ENCODE results near the gene NTN3.

DNA sequence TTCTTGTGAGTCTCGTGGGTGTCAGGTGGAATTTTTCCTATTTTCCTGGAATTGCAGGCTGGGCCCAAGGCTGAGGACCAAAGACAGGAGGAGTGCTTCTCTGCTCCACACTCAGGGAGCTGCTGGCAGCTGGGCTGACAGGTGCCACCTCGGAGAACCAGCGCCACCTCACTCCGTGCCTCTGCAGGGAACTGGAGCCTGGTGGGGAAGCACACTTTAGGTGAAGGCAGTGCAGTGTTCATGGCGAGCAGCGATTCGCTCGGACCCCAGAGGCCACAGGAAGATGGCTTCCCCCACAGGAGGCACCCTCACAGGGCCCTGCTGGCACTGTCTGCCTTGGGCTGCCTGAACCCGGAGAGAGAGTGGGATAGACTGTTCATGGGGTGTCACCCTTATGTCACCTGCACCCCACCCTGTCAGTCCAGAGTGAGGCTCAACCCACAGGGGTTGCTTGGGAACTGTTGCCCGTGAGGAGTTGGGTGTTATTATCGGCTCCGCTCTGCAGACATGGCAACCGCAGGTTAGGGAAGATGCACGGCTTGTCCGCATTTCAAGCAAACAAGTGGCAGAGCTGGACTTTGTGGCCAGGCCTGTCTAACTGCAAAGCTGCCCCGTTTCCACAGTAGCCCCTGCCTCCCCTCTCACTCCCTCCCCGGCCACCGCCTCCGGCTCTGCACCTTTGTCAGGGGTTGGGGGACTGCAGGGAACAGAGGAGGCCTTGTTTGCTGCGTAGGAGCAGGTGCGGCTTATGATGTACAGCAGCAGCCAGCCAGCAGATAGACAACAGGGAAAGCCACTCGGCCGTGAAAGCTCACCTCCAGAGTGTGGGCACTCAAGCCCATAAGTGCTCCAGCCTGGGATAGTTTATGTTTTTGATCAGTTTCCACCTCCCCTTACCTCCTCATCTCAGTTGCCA lies 19.4 kb downstream of the NTN3 start:
- TF ChIP-seq POLR2A (IDR thresholded peaks at IDR 0.05; ENCODE audit: control extremely low read depth in 1 of 2, low read depth in 2 of 2, low read length in 2 of 2) (no peak), KDM5A (IDR thresholded peaks at IDR 0.05; ENCODE audit: low read length) (no peak)
- TF ChIP-seq, protein P1, sequence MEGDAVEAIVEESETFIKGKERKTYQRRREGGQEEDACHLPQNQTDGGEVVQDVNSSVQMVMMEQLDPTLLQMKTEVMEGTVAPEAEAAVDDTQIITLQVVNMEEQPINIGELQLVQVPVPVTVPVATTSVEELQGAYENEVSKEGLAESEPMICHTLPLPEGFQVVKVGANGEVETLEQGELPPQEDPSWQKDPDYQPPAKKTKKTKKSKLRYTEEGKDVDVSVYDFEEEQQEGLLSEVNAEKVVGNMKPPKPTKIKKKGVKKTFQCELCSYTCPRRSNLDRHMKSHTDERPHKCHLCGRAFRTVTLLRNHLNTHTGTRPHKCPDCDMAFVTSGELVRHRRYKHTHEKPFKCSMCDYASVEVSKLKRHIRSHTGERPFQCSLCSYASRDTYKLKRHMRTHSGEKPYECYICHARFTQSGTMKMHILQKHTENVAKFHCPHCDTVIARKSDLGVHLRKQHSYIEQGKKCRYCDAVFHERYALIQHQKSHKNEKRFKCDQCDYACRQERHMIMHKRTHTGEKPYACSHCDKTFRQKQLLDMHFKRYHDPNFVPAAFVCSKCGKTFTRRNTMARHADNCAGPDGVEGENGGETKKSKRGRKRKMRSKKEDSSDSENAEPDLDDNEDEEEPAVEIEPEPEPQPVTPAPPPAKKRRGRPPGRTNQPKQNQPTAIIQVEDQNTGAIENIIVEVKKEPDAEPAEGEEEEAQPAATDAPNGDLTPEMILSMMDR (IDR thresholded peaks at IDR 0.05; ENCODE audit: control extremely low read depth in 1 of 3, insufficient read depth in 1 of 3, low read depth in 1 of 3, low read length in 3 of 3): no peak
